Measurements from ENCODE around the gene SLC45A1.
"Not testable (repeated sequence)": the region's sequence is repeated elsewhere in the genome, so short reads cannot be mapped to it uniquely, and the experiment has no call there.

Gene SLC45A1

GRCh38 chr1:8374356-8374755 lies 56.4 kb downstream of the SLC45A1 start:
- Histone ChIP-seq H3K27me3 (no peaks in the 10 kb centered on the region), H3K36me3 (peaks cover 44% of the 10 kb centered on the region), H4K20me1 (peaks cover 100% of the 10 kb centered on the region), H3K4me2 (no peak overlapping the region), H3K4me3 (no peak overlapping the region), H3K27ac (0 out of 2 replicates have a peak overlapping the region, but pooled peaks have one; percentile 7), H3K4me1 (peaks cover 75% of the 10 kb centered on the region), H3K9ac (no peak overlapping the region), H3K9me3 (no peaks in the 10 kb centered on the region)
- TF ChIP-seq Cebpa-rat (IDR thresholded peaks at IDR 0.05): no peak

GRCh38 chr1:8374812-8375211 lies 56.9 kb downstream of the SLC45A1 start:
- H3K4me3 ChIP-seq: no peak overlapping the region
- H3K9ac ChIP-seq: no peak overlapping the region
- H3K4me1 ChIP-seq: peaks cover 75% of the 10 kb centered on the region
- H4K20me1 ChIP-seq: peaks cover 100% of the 10 kb centered on the region
- peaks cover 44% of the 10 kb centered on the region for H3K36me3 ChIP-seq
- no peaks in the 10 kb centered on the region for H3K9me3 ChIP-seq
- no peak for TF ChIP-seq Cebpa-rat (IDR thresholded peaks at IDR 0.05)
- H3K27ac ChIP-seq: no peak overlapping the region
- H3K27me3 ChIP-seq: no peaks in the 10 kb centered on the region
- H3K4me2 ChIP-seq: no peak overlapping the region

GRCh38 chr1:8376358-8376840 lies 58.5 kb downstream of the SLC45A1 start:
- Histone ChIP-seq H3K4me1 (peaks cover 74% of the 10 kb centered on the region), H3K4me2 (no peak overlapping the region), H3K36me3 (peaks cover 49% of the 10 kb centered on the region), H3K9me3 (no peaks in the 10 kb centered on the region), H3K27me3 (no peaks in the 10 kb centered on the region), H3K4me3 (no peak overlapping the region), H3K9ac (no peak overlapping the region), H3K27ac (no peak overlapping the region), H4K20me1 (peaks cover 100% of the 10 kb centered on the region)
- no peak for TF ChIP-seq Cebpa-rat (IDR thresholded peaks at IDR 0.05)

GRCh38 chr1:8377271-8377981 lies 59.5 kb downstream of the SLC45A1 start:
- peaks cover 71% of the 10 kb centered on the region for H3K4me1 ChIP-seq
- no peak overlapping the region for H3K27ac ChIP-seq
- peaks cover 100% of the 10 kb centered on the region for H4K20me1 ChIP-seq
- H3K27me3 ChIP-seq: no peaks in the 10 kb centered on the region
- H3K4me3 ChIP-seq: no peak overlapping the region
- no peak for TF ChIP-seq Cebpa-rat (IDR thresholded peaks at IDR 0.05)
- no peak overlapping the region for H3K4me2 ChIP-seq
- no peaks in the 10 kb centered on the region for H3K9me3 ChIP-seq
- peaks cover 49% of the 10 kb centered on the region for H3K36me3 ChIP-seq
- H3K9ac ChIP-seq: no peak overlapping the region

GRCh38 chr1:8378178-8378577 lies 60.3 kb downstream of the SLC45A1 start:
- Histone ChIP-seq H3K27me3 (no peaks in the 10 kb centered on the region), H3K27ac (peak overlapping the region; percentile 26), H3K9me3 (no peaks in the 10 kb centered on the region), H4K20me1 (peaks cover 100% of the 10 kb centered on the region), H3K4me3 (no peak overlapping the region), H3K4me1 (peaks cover 72% of the 10 kb centered on the region), H3K9ac (peak overlapping the region; percentile 51; the same call in 1 of the 2 replicates), H3K4me2 (peak overlapping the region; percentile 65), H3K36me3 (peaks cover 43% of the 10 kb centered on the region)
- no peak for TF ChIP-seq Cebpa-rat (IDR thresholded peaks at IDR 0.05)

GRCh38 chr1:8378981-8379470 lies 61.1 kb downstream of the SLC45A1 start:
- Histone ChIP-seq H3K4me1 (peaks cover 74% of the 10 kb centered on the region), H3K27ac (peak overlapping the region; percentile 26), H3K4me2 (peak overlapping the region; percentile 65), H3K9me3 (no peaks in the 10 kb centered on the region), H4K20me1 (peaks cover 100% of the 10 kb centered on the region), H3K27me3 (no peaks in the 10 kb centered on the region), H3K9ac (peak overlapping the region; percentile 51), H3K4me3 (no peak overlapping the region), H3K36me3 (peaks cover 36% of the 10 kb centered on the region)
- TF ChIP-seq Cebpa-rat (IDR thresholded peaks at IDR 0.05): no peak

- Histone ChIP-seq H3K9ac (peak overlapping the region; percentile 51; the same call in 1 of the 2 replicates), H3K9me3 (no peaks in the 10 kb centered on the region), H3K4me1 (peaks cover 74% of the 10 kb centered on the region), H3K27me3 (no peaks in the 10 kb centered on the region), H3K27ac (peak overlapping the region; percentile 26), H3K36me3 (peaks cover 37% of the 10 kb centered on the region), H3K4me2 (peak overlapping the region; percentile 65), H4K20me1 (peaks cover 100% of the 10 kb centered on the region), H3K4me3 (no peak overlapping the region)
- TF ChIP-seq Cebpa-rat (IDR thresholded peaks at IDR 0.05): no peak
These were observed 61.7 kb downstream of the SLC45A1 start for GRCh38 chr1:8379513-8380186.

GRCh38 chr1:8380310-8380709 lies 62.4 kb downstream of the SLC45A1 start:
- H4K20me1 ChIP-seq: peaks cover 100% of the 10 kb centered on the region
- peaks cover 75% of the 10 kb centered on the region for H3K4me1 ChIP-seq
- H3K9me3 ChIP-seq, H3K27ac ChIP-seq, H3K9ac ChIP-seq, H3K4me3 ChIP-seq, H3K27me3 ChIP-seq: not testable (repeated sequence)
- H3K36me3 ChIP-seq: peaks cover 40% of the 10 kb centered on the region
- peak overlapping the region; percentile 5; the same call in 1 of the 2 replicates for H3K4me2 ChIP-seq

- H4K20me1 ChIP-seq: peaks cover 97% of the 10 kb centered on the region
These were observed 63.7 kb downstream of the SLC45A1 start for GRCh38 chr1:8381618-8382017.

GRCh38 chr1:8382051-8382505 lies 64.2 kb downstream of the SLC45A1 start:
- Histone ChIP-seq H4K20me1 (peaks cover 97% of the 10 kb centered on the region), H3K4me1 (peaks cover 89% of the 10 kb centered on the region)
- TF ChIP-seq Cebpa-rat (IDR thresholded peaks at IDR 0.05): no peak

More at GRCh38 chr1:8381618-8382017, 63.7 kb downstream of the SLC45A1 start:
- H3K27ac ChIP-seq: no peak overlapping the region
- no peak for TF ChIP-seq Cebpa-rat (IDR thresholded peaks at IDR 0.05)
- no peak overlapping the region for H3K4me3 ChIP-seq
- no peak overlapping the region for H3K9ac ChIP-seq
- H3K4me2 ChIP-seq: no peak overlapping the region
- H3K9me3 ChIP-seq: no peaks in the 10 kb centered on the region
- H3K36me3 ChIP-seq: peaks cover 34% of the 10 kb centered on the region
- H3K27me3 ChIP-seq: no peaks in the 10 kb centered on the region
- H3K4me1 ChIP-seq: peaks cover 84% of the 10 kb centered on the region

More at GRCh38 chr1:8382051-8382505, 64.2 kb downstream of the SLC45A1 start:
- no peak overlapping the region for H3K4me3 ChIP-seq
- H3K9me3 ChIP-seq: no peaks in the 10 kb centered on the region
- H3K27me3 ChIP-seq: no peaks in the 10 kb centered on the region
- H3K27ac ChIP-seq: no peak overlapping the region
- peaks cover 33% of the 10 kb centered on the region for H3K36me3 ChIP-seq
- H3K4me2 ChIP-seq: peak overlapping the region; percentile 75; the same call in 1 of the 2 replicates
- H3K9ac ChIP-seq: no peak overlapping the region

Measured in BLaER1 (cell line).